ENCODE measurements around the gene NGEF. TPM values are rescaled to one million over a fixed set of nuclear protein-coding genes. Genes with fewer than 3 reads are reported as not detected.
A peak's percentile ranks its signal among the peaks of the same experiment; 100 is the strongest.

NGEF gene
- total and polyA plus RNA-seq, 7 donors = 0.13 to 0.51 (median 0.25) TPM; not detected in 1

- Histone ChIP-seq H3K9me3 (no peaks in the 10 kb centered on the region), H3K36me3 (ENCODE audit: insufficient read depth in 1 of 2, low read depth in 1 of 2) (no peaks in the 10 kb centered on the region), H3K4me1 (no peaks in the 10 kb centered on the region), H3K4me3 (no peak overlapping the region), H3K27me3 (ENCODE audit: insufficient read depth in 3 of 3, low read length in 2 of 3) (no peaks in the 10 kb centered on the region), H3K27ac (no peak overlapping the region)
- ATAC-seq = no peak
- TF ChIP-seq CTCF (IDR thresholded peaks at IDR 0.05) = no peak
- WGBS, 3 donors = 80 to 88% (median 85%) methylated on average over 20 of the region's 20 CpGs
- DNase-seq = peak in 1 of 2 donors; percentile 35
- intact Hi-C loops (cut with DNase I) = no loop called here
Measured at GRCh38 chr2:232878855-232879617, 134.0 kb downstream of the NGEF start.

- Histone ChIP-seq H3K4me3 (no peak overlapping the region), H3K4me1 (no peaks in the 10 kb centered on the region), H3K9me3 (no peaks in the 10 kb centered on the region), H3K27me3 (ENCODE audit: insufficient read depth in 3 of 3, low read length in 2 of 3) (no peaks in the 10 kb centered on the region), H3K36me3 (ENCODE audit: insufficient read depth in 1 of 2, low read depth in 1 of 2) (no peaks in the 10 kb centered on the region), H3K27ac (no peak overlapping the region)
- TF ChIP-seq CTCF (IDR thresholded peaks at IDR 0.05) = no peak
- intact Hi-C loops (cut with DNase I) = no loop called here
- WGBS, 3 donors = 92 to 95% (median 94%) methylated on average over 13 of the region's 13 CpGs
- DNase-seq = peak in 1 of 2 donors; percentile 30
- no peak for ATAC-seq
Measured at GRCh38 chr2:232877940-232878511, 135.0 kb downstream of the NGEF start.

- H3K4me3 ChIP-seq = peak overlapping the region; percentile 71
- no peaks in the 10 kb centered on the region for H3K4me1 ChIP-seq
- no peaks in the 10 kb centered on the region for H3K36me3 ChIP-seq (ENCODE audit: insufficient read depth in 1 of 2, low read depth in 1 of 2)
- intact Hi-C loops (cut with DNase I) = no loop called here
- TF ChIP-seq CTCF (IDR thresholded peaks at IDR 0.05) = no peak
- ATAC-seq (peak in 2 of 4 donors; percentile 1 to 11), DNase-seq (peak in 1 of 2 donors; percentile 47)
- H3K27me3 ChIP-seq (ENCODE audit: insufficient read depth in 3 of 3, low read length in 2 of 3) = no peaks in the 10 kb centered on the region
- no peaks in the 10 kb centered on the region for H3K9me3 ChIP-seq
- peak overlapping the region; percentile 33 for H3K27ac ChIP-seq
- 27 to 49% (median 30%) methylated on average over 18 to 21 of the region's 21 CpGs for WGBS, 3 donors
Measured at GRCh38 chr2:232876978-232877441, 136.0 kb downstream of the NGEF start.

GRCh38 chr2:232876161-232876977 lies 136.7 kb downstream of the NGEF start:
- Histone ChIP-seq H3K4me1 (no peaks in the 10 kb centered on the region), H3K27ac (no peak overlapping the region), H3K4me3 (peak overlapping the region; percentile 71), H3K9me3 (no peaks in the 10 kb centered on the region), H3K36me3 (ENCODE audit: insufficient read depth in 1 of 2, low read depth in 1 of 2) (no peaks in the 10 kb centered on the region), H3K27me3 (ENCODE audit: insufficient read depth in 3 of 3, low read length in 2 of 3) (no peaks in the 10 kb centered on the region)
- peak in 1 of 2 donors; percentile 58 for DNase-seq
- peak; percentile 23 for TF ChIP-seq CTCF (IDR thresholded peaks at IDR 0.05)
- ATAC-seq = peak; percentile 43 to 79 (median 62)
- 1 to 2% (median 2%) methylated on average over 92 to 119 of the region's 119 CpGs for WGBS, 3 donors
- intact Hi-C loops (cut with DNase I) = no loop called here

Measured in psoas muscle (tissue), 8 donors.